ENCODE data around the gene RLN3.

- TF ChIP-seq CTCF (optimal IDR thresholded peaks at IDR 0.05 in 1 of 3, IDR thresholded peaks at IDR 0.05 in 1 of 3, conservative IDR thresholded peaks at IDR 0.05 in 1 of 3; ENCODE audit: extremely low read depth in 1 of 3, insufficient read depth in 2 of 3, low read length in 3 of 3) (no peak), EZH2 (IDR thresholded peaks at IDR 0.05; ENCODE audit: low read length) (no peak)
These were observed 22.4 kb upstream of the RLN3 start for GRCh38 chr19:14005349-14006084.

Measured in keratinocyte (primary cell).